Spleen (tissue), 7 donors: ENCODE measurements around the gene PNRC2.
"Not testable (repeated sequence)": the region's sequence is repeated elsewhere in the genome, so short reads cannot be mapped to it uniquely, and the experiment has no call there.

ENCODE experiments used
- CTCF ChIP-seq, 11 experiments: fragments of 200-600 bp in 7 of 11; fragments of 450-650 bp in 4 of 11; sonication (generic) in 4 of 11; IDR thresholded peaks in 8 of 11; conservative IDR thresholded peaks in 3 of 11; 1 replicate in 7 of 11; 2 replicates in 4 of 11; pipeline versions ENCODE4 v1.4.0 to v1.8.0; 2016 to 2021; ENCODE audit warnings: antibody characterized with exemption in 11 of 11, inconsistent platforms in 4 of 11, mild to moderate bottlenecking in 1 of 11
- POLR2A ChIP-seq, 3 donors: fragments of 450-650 bp; IDR thresholded peaks; one replicate each; pipeline ENCODE4 v1.5.1; 2017; ENCODE audit warnings: antibody characterized with exemption in 3 of 3, mild to moderate bottlenecking in 1 of 3
- POLR2AphosphoS5 ChIP-seq, 3 donors: sonication (generic); formaldehyde crosslinking; IDR thresholded peaks; one replicate each; pipeline ENCODE4 v1.5.1; 2017; ENCODE audit warnings: antibody characterized with exemption in 3 of 3
- donor health status: DM: no; HTN: no; CAD: no; lungs with moderate emphysema.
- donor health status: DM: no; HTN: no; CAD: no.
- donor health status: DM: no; HTN: no; CAD: no.

- not testable (repeated sequence) for TF ChIP-seq CTCF (IDR thresholded peaks at IDR 0.05 in 8 of 11, conservative IDR thresholded peaks at IDR 0.05 in 3 of 11); POLR2AphosphoS5 (IDR thresholded peaks at IDR 0.05); POLR2A (IDR thresholded peaks at IDR 0.05)
Observed at GRCh38 chr1:23958040-23958809, 1.4 kb upstream of the PNRC2 start.
